GM18517 (cell line): Measurements from ENCODE around the gene GDE1.
"Not testable (repeated sequence)": the region's sequence is repeated elsewhere in the genome, so short reads cannot be mapped to it uniquely, and the experiment has no call there.

Source experiments
- ATAC-seq: cut with Tn5 transposase; IDR thresholded peaks from one replicate; pipeline ENCODE4 v1.9.1; 2021; ENCODE audit warnings: mild to moderate bottlenecking, moderate library complexity; ENCODE audit not compliant: unreplicated experiment

GDE1 gene, protein sequence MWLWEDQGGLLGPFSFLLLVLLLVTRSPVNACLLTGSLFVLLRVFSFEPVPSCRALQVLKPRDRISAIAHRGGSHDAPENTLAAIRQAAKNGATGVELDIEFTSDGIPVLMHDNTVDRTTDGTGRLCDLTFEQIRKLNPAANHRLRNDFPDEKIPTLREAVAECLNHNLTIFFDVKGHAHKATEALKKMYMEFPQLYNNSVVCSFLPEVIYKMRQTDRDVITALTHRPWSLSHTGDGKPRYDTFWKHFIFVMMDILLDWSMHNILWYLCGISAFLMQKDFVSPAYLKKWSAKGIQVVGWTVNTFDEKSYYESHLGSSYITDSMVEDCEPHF

DNA sequence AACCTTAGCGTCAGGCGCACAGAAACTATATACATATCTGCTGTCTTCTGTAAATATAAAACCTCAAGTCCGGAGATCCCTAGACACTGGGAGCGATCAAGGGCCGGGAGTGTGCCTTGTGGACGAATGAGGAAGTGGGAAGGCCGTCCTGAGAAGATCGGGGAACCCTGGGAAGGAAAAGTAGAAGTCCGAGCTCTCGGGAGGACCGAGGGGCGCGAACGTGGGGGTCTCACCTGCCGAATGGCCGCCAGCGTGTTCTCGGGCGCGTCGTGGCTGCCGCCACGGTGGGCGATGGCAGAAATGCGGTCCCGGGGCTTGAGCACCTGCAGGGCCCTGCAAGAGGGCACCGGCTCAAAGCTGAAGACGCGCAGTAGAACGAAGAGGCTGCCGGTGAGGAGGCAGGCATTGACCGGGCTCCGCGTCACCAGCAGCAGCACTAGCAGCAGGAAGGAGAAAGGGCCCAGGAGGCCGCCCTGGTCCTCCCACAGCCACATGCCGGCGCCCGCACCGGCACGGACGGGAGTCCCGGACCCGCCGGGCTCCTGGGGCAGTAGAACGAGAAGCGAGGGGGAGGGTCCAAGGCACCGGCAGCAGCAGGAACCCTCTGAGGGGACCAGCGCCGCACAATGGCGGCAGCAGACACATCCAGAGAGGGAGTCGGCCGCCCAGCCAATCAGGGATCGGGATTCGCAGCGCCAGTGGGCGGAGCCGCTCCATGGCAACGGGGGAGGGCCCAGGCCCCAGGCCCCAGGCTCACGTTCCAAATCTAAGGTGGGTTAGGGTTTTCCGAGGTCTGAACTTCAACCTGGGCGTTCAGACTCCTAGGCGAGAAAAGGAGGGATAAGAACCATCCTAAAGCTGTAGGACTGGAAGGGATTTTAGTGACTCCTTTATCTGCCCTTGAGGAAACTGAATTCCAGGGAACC, at the start of gene GDE1:
GDE1 (minus strand) TSS at position 628 of the 926 bp plus-strand sequence; CDS start at position 494, 134 bp downstream.
- ATAC-seq = peak; percentile 68

- ATAC-seq = no peak
These were observed 45.7 kb upstream of the GDE1 start for GRCh38 chr16:19567560-19567959.

GRCh38 chr16:19566362-19566761, 44.5 kb upstream of the GDE1 start:
- ATAC-seq = no peak

DNA sequence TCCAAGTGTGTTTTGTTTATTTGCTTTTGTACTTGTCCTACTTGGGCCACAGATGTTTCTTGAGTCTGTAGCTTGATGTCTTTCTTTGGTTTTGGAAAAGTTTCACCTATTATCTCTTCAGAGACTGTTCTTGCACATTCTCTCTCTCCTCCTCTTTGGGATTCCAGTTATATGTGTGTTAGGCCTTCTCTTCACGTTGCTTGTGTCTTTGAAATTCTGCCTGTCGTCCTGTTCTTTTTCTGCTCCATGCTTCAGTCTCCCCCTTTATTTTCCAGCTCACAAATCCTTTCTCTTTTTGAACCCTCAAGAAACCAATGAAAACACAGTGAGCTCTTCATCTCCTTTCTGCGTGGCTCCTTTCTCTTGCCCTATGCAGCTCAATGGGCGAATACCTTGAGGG, 41.5 kb upstream of the GDE1 start:
- no peak for ATAC-seq

- no peak for ATAC-seq
These were observed 38.2 kb upstream of the GDE1 start for GRCh38 chr16:19560078-19560477.

GRCh38 chr16:19559242-19559910, 37.5 kb upstream of the GDE1 start:
- no peak for ATAC-seq

DNA sequence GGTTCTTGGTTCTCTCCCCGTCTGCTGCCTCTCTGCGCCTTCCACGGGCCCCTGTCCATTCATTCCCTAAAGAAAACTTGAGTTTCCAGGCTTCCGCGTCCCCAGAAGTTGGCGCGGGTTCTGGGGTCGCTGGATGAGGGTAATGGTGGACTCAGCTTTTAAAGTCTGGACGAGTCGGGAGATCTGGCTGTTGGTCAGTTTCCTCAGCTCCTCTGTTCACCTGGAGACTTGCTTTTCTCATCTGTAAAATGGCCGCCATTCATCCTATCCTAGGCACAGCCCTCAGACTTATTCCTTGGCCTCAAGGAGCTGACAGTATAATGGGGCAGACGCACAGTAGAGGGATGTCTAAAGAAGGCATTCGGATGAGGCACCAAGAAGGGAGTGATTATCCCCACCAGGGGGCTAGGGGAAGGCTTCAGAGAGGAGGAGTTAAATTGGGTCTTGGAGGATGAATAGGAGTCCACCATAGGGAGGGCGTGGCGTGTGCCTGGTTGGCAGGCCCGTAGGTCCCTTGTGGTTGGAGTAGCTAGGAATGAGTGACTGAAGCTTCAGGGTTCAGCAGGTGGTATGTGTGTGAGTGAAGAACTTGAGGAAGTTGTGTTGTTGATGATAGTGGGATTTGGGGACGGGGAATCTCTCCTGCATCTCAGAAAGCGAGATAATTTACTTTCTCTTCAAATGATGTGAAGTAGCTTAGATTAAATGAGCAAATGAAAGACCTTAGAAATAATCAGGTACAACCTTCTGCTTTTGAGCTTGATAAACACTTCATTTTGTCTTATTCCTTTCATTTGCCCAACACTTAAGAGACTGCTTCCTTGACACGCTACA, 34.3 kb upstream of the GDE1 start:
- no peak for ATAC-seq

- ATAC-seq = peak; percentile 93
These were observed 33.5 kb upstream of the GDE1 start, which contains the start of gene VPS35L for GRCh38 chr16:19555186-19555937. VPS35L (plus strand) TSS chr16:19555703; CDS start chr16:19555730, 27 bp downstream.

- ATAC-seq = no peak
These were observed 27.8 kb upstream of the GDE1 start for GRCh38 chr16:19549673-19550072.

GRCh38 chr16:19548144-19548543, 26.2 kb upstream of the GDE1 start:
- ATAC-seq = no peak

DNA sequence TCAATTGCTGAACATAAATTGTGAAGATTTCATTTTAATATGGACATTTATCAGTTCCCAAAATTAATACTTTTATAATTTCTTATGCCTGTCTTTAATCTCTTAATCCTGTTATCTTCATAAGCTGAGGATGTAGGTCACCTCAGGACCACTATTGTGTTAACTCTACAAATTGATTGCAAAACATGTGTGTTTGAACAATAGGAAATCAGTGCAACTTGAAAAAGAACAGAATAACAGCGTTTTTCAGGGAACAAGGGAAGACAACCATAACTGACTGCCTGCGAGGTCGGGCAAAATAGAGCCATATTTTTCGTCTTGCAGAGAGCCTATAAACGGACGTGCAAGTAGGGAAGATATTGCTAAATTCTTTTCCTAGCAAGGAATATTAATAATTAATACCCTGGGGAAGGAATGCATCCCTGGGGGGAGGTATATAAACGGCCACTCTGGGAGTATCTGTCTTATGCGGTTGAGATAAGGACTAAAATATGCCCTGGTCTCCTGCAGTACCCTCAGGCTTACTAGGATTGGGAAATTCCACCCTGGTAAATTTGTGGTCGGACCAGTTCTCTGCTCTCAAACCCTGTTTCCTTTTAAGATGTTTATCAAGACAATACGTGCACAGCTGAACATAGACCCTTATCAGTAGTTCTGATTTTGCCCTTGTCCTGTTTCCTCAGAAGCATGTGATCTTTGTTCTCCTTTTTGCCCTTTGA, 21.5 kb upstream of the GDE1 start:
- ATAC-seq = not testable (repeated sequence)

DNA sequence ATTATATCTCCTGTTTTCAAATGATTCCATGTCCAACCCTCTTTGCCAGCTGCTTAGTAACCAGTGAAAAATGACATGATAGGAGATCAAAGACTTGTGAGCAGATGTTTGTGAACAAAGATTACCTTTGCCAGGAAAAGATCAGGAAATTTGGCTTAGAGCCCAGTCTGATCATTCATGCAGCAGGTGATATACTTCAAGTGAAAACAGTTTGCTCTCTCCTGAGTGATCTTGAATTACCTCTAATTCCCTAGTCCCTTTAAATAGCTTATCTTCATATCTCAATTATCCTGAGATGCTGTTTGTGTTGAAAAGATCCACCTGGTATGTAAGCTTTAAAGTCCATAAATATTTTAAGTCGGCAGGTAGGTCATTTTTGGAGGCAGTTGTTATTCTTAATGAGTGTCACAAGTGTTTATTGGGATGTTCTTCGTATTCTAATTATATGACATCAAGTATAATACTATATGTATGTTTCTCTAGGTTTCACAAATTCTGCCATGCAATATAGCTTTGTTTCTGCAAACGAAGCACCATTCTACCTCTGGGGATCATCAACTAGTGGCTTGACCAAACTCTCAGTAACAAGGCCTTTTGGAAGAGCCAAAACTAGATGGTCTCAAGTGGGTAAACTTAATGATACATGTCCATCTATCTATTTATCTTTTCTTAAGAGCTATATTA, 20.4 kb upstream of the GDE1 start:
- no peak for ATAC-seq

- ATAC-seq = no peak
These were observed 18.5 kb upstream of the GDE1 start for GRCh38 chr16:19540241-19540970.

- no peak for ATAC-seq
These were observed 10.7 kb upstream of the GDE1 start for GRCh38 chr16:19532601-19533000.

- no peak for ATAC-seq
These were observed 6.8 kb upstream of the GDE1 start for GRCh38 chr16:19528666-19529065.

- no peak for ATAC-seq
These were observed 5.3 kb upstream of the GDE1 start for GRCh38 chr16:19527161-19527560.

GRCh38 chr16:19525385-19525723, 3.5 kb upstream of the GDE1 start:
- no peak for ATAC-seq
